Stimulated activated CD4-positive, alpha-beta T cell treated with anti-CD3 and anti-CD28 coated beads, Interleukin-15, amount 100 ng/mL, for 1 hour (primary cell): ENCODE results near the gene GALNT17.
"Not testable (repeated sequence)": the region's sequence is repeated elsewhere in the genome, so short reads cannot be mapped to it uniquely, and the experiment has no call there.

ENCODE experiments used
- DNase-seq, 2 donors: peaks; one replicate each; pipeline ENCODE4 v3.0.0-alpha.2; 2020; ENCODE audit warnings: low read depth in 1 of 2, low spot score in 1 of 2

GALNT17 gene

DNA sequence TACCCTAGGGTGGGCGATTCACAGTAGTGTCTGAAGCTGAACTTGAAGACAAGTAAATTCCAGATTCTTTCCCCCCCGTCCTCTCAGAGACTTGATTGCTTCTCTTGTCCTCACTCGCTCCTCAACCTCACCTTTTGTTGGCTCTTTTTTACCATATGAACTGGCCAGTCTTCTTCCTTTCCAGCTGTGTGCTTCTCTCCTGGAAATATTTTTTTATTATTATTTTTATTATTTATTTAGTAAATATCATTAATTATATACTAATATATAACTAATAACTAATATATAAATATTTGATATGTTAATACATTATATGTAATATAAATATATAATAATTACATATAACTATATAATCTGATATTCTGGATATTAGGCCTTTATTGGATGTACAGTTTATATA is 484.3 kb downstream of the GALNT17 start:
- no peak for DNase-seq

DNA sequence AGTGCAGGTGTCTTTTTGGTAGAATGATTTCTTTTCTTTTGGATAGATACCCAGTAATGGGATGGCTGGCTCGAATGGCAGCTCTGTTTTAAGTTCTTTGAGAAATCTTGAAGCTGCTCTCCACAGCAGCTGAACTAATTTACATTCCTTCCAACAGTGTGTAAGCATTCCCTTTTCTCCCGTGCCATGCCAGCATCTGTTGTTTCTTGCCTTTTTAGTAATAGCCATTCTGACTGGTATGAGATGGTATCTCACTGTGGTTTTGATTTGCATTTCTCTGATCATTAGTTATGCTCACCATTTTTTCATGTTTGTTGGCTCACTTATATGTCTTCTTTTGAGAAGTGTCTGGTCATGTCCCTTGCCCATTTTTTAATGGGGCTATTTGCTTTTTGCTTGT is 486.3 kb downstream of the GALNT17 start:
- no peak for DNase-seq

DNA sequence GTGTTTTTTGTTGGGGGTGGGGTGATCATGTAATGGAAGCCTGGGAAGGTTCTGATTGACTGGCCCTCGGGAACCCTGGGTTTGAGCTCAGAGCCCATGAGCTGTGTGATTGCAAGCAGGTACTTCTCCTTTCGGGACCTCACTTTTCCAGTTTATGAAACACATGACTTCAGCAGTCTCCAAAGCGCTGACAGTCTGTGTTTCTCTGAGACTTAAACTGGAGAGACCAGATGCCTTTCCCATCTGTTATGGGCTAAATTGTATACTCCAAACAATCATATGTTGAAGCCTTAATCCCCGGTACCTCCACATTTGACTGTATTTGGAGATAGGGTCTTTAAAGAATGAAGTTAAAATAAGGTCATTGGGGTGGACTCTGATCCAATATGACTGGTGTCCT is 493.6 kb downstream of the GALNT17 start:
- no peak for DNase-seq

DNA sequence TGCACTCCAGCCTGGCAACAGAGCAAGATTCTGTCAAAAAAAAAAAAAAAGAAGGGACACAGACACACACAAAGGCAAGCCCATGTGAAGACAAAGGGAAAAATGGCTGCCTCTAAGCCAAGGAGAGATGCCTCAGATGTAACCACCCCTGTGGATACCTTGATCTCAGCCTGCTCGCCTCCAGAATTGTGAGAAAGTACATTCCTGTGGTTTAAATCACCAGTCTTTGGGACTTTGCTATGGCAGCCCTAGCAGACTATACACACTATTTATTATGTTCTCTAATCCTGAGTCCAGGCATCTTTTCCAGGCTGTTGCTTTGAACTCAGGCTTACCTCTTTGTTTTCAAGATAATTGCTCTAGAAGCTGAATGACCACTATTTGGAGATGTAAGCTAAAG is 494.3 kb downstream of the GALNT17 start:
- DNase-seq, result no peak

DNA sequence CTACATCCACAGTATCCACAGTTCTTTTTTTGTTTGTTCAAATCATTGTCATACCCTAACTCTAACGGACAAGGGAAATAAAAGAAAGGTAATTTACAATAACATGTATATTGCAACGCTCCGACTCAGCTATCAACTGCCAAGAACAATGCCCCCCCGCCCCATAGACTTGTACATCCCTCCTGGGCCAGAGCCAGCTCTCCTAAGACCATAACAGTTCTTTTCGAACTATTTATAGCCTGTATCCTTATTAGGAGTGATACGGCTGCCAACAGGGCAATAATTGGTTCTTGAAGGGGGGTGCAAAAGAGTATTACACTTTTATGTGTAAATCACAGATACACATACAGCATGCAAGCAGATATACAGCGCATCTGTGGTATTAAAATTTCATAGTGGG is 495.7 kb downstream of the GALNT17 start:
- DNase-seq, result no peak

DNA sequence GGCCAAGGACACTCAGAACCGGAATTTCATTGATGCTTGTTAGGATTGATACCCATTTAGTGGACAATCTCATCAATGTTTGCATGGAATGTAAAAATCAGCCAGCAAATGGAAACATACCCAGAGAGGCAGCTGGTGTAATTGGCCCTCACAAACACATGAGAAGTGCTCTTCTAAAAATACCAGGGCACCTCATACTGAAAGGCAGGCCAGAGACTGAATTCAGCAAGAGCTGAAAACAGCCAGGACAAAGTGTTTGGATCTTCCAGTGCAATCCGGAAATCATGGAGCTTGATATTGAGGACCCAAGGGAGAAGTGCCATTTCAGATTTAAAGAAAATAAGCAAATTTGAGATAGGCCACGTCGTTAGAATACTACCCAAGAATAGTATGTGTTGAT is 498.6 kb downstream of the GALNT17 start:
- no peak for DNase-seq

DNA sequence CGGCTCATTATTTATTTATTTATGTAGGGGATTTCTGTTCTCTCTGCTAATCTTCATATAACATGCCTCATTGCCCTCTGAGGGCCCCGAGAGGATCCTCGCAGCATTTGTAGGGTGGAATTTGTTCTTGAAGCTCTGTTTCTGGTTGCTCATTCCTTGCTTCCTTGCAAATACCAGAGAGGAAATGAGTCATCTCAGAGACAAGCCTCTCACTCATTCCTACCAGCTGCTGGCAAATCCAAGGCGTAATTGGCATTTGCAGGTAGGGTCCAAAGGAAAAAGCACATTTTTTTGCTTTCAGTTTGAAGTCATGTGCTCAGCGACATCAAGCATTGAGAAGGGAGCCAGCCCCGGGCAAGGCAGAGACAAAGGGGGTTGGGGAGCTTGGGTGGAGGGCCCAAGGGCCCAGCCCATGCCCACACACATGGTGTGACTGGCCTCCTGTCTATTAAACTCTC is 501.6 kb downstream of the GALNT17 start:
- no peak for DNase-seq

DNA sequence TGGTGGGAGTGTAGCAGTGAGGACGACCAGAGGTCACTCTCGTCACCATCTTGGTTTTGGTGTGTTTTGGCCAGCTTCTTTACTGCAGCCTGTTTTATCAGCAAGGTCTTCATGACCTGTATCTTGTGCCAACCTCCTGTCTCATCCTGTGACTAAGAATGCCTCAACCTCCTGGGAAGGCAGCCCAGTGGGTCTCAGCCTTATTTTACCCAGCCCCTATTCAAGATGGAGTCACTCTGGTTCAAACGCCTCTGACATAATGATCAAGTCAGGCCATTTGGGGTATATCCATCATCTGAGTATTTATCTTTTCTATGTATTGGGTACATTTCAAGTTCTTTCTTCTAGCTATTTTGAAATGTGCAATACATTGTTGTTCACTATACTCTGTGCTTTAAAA is 503.9 kb downstream of the GALNT17 start:
- not testable (repeated sequence) for DNase-seq

DNA sequence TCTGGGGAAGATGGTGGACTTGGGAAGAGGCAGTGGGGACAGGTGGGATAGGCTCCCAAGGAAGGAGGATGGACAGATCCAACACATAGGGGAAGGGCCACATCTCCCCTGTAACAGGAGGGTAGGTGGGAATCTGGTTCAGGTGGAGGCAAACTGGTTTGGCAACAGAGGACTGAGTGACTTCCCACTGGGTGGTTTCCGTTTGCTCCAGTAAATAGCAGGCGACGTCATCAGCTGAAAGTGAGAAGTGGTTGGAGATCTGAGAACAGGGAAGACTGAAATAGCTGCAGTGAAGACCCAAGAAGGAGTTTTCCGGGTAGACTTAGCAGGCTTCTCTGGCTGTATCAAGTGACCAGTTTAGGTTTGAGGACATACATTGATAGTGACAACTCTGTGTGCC is 504.4 kb downstream of the GALNT17 start:
- DNase-seq, result no peak

DNA sequence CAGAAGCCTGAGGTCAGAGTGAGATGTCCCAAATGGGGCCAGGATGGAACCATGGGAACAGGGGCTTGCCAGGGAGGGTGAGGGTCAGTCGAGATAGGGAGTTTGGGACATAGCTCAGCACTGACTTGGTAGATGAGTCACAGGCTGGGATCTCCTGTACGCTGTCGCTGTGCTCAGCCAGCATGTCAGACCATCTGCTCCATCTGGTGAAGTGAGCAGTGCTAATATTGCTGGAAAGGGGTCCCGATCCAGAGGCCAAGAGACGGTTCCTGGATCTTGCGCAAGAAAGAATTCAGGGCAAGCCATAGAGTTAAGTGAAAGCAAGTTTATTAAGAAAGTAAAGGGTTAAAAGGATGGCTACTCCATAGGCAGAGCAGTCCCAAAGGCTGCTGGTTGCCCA is 505.6 kb downstream of the GALNT17 start:
- no peak for DNase-seq

DNA sequence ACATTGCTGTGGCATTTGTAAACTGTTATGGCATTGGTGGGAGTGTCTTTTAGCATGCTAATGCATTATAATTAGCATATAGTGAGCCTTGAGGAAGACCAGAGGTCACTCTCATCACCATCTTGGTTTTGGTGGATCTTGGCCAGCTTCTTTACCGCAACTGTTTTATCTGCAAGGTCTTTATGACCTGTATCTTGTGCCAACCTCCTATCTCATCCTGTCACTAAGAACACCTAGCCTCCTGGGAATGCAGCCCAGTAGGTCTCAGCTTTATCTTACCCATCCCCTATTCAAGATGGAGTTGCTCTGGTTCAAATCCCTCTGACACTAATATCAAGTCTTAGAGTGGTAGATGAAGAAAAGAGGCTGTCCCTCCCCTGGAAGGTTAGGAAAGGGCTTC is 506.2 kb downstream of the GALNT17 start:
- DNase-seq, result no peak

DNA sequence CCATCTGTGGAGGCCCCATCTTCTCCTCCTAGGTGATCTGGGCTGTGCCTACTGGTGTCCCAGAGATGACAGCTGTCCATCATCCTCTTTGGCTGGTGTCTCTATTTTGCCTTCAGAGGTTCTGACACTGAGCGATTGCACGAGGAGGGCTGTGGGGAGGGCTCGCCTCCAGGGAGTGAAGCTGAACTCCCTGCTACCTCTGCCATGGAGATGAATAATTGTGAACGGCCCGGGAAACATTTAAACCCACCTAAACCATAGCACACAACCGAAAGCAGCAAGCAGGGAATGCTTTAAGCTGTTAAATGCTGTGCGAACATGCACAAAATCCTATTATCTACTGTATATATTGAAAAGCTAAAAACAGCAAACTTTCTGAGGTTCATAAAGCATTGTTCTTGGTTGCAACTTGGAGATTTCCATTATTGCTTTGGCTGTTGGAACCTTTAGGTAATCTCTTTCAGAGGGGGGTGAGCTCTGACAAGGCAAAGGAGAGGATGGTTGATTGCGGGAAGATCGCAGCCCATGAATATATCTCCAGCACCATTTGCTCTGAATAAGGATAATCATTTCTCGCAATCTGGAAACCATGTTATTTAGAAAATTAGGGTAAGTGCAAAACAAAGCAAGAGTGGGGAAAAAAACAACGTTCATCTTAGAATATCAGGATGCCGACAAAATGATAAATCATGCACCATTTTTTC is 507.6 kb downstream of the GALNT17 start:
- DNase-seq, result no peak

DNA sequence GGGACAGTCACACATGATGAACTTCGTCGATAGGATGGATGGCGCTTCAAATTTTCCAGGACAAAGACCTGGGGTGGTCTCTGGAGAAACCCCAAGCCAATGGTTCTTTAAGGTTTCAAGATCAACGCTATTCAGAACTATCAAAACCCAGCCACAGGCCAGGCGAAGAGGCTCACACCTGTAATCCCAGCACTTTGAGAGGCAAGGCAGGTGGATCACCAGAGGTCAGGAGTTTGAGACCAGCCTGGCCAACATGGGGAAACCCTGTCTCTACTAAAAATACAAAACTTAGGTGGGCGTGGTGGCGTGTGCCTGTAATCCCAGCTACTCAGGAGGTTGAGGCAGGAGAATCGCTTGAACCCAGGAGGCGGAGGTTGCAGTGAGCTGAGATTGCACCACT is 511.1 kb downstream of the GALNT17 start:
- DNase-seq, result not testable (repeated sequence)

DNA sequence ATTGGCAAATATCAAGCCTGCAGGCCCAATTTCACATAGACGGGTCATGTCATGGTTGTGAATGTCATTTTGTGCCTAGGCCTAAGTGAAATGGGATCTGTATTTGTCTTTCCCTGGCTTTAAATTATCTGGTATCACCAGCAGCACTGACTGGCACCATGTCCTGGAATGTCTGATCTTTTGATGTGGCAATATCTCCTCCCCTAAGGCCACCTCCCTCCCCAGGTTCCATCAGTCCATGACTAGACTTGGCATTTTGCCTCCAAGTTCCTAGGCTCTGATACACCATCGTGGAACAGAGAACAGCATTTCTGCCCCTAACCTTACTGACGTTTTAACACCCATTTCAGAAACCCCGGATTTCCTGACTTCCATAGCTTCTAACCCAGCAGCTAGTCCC is 513.9 kb downstream of the GALNT17 start:
- no peak for DNase-seq

DNA sequence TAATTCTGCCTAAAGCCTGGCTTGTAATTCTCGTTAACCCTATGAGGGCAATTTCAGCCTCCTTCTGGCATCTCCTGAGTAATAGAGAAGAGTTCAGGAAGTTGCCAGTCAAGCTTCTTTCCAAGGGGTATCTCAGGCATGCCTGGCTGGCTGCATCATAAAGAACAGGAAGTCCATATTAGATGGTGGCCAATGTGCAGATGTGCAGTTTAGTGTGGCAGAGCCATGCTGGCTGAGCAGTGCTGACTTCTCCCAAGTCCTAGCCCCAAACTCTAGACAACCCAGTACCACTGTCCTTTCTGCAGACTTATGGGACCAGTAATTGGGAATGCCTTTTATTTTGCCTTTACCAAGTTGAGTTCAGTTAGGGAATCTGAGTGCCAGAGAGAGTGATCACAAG is 517.9 kb downstream of the GALNT17 start:
- DNase-seq, result no peak

DNA sequence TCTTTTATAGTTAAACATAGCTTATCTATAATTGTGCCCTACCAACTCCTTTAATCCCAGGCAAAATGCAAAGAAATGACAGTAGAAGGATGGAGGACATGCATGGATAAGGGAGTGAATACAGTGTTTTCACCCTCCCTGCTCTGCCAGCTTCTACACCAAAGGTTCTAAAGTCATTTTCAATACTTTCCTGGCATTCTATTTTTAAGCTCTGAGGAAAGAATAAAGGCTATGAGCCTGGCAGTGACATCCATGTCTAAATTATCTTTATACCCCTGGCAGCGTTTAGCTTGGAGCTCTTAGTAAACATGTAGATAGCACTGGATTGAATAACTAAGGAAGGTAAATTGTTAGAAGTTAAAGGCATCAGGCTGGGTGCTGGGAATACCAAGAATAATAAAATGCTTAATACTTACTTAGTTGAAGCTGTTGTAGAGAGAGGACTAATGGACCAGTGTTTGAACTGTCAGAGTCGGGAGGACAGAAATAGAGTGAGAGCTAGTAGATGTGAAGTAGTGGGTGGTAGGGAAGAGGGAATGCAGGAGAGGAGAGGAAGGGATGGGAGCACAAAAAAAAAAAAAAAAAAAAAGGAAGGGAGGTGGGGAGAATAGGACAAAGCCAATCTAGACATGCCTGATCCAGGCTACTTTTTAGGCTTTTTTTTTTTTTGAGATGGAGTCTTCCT is 518.9 kb downstream of the GALNT17 start:
- DNase-seq, result no peak

DNA sequence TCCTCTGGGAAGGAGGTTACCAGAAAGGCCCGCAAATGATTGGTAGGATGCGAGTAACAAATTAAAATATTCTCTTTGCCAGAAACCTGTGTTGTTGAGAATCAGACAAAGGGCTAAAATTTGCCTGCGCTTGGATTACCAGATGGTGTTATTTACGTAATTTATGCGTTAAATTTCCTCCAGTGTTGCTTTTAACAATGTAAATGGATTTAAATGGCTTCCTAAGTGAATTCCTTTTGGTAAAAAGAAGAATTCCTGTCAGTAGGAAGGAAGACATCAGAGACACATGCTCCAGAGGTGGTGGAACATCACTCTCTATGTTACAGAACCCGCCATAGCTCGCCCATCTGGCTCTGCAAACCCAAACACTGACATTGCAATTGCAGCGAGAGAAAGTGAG is 520.6 kb downstream of the GALNT17 start:
- no peak for DNase-seq

DNA sequence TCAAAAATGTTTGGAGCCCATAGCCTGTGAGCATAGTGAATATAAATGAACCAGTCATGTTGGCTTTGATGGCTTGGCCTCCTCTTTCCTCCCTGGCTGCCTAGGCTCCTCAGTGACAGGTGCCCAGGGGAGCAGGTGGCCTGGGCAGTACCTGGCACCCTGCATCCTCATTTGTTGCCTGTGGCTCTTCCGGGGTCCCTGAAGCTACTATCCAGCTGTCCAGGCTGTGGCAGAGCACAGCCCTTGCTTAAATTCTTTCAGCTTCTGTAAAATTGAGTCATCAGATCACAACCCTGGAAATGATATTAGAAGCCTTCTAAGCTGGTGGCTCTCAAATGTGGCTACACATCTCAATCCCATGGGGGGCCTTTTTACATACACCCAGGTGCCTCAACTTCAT is 525.4 kb downstream of the GALNT17 start:
- no peak for DNase-seq

DNA sequence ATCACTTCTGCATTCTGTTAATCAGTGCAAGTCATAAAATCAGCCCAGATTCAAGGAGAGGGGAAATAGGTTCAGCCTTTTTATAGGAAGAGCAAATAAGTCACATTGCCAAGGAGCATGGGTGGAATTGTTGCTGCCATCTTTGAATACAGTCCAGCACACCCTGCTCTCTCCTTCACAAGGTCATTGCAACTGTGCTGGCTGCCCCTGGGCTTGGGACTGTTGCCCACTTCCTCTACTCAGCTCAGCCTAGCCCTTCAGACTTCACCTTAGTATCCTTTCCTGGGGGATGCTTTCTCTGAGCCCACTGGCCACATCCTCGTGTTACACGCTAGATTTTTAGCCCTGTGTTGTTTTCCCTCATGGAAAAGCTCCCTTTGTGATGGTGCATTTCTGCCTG is 527.7 kb downstream of the GALNT17 start:
- DNase-seq, result no peak

DNA sequence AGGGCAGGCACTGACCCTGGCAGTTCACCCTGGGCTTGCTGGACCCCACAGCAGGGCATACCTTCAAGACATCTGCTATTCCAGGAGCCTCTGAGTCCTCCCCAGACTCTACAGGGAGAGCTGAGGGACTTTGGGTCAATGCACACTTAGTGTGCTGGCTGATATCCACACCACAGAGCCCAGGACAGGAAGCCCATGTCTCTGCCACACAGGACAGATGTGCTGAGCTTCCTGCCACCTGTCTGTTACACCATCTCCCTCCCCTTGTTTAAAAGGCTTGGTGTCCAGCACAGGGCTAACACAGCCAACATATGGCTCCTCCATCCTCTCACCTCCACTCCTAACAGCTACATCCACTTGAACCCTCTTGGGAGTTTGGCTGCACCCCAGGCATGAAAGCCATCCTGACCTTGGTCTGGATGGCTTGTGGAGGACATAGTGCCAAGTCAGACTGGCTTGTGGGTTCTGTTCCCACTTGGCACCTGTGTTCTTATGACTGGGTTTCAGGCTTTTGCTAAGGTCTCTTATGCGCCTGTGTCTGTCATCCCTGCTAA is 529.8 kb downstream of the GALNT17 start:
- DNase-seq, result no peak

DNA sequence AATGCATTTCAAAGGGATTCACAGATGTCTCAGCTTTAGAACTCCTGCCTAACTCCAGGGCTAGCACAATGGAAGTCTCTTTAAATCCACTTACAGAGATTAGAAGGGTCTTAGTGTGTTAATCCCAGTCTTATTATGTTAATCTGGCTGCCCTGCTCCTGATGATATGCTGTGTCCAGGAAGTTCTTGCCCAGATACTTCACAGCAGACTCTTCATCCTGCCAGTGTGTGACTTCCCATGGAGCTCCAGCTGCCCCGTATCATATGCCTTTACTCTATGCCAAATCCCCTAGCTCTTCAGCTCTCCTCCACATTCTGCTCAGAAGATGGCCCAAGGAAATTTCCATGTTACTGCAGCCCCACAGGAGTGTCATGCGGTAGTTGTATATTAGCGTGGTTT is 533.8 kb downstream of the GALNT17 start:
- no peak for DNase-seq

DNA sequence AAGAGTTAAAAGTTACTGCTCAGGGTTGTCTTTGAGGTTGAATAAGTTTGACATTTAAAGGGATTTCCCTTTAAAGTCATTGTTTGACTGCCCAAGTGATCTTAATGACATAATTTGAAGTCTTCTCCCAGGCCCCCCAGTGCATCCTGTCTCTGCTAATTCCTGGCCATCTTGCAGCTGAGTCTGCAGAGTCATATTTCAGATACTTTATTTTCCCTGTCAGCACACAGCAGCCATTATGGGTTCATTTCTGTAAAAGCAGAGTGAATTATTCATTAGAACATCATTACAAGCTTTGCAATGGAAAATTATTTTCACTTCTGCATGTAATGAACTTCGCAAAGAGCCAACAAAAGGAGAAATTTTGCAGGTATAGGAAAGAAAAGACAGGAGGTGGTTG is 536.6 kb downstream of the GALNT17 start:
- no peak for DNase-seq

DNA sequence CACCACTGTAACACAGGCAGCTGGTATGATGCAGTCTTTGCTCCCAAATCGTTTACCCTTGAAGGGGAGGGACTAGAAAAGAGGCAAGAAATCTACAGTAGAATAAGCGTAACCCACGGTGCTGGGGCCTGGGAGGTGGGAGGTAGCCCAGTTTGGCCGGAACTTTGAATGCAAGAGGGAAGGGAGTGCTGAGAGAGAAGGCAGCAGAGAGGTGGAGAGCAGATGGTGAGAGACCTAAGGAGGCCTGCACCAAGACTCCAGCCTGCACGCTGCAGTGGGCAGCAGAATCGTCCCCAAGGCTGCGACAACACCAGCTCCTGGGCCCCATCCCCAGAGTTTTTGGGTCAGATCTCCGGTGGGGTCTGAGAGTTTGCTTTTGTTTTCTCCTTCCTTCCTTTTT is 547.5 kb downstream of the GALNT17 start:
- DNase-seq, result no peak
